H1 (cell line): ENCODE measurements around the gene ROGDI. TPM values are rescaled to one million over a fixed set of nuclear protein-coding genes. Genes with fewer than 3 reads are reported as not detected.

Source experiments
- CTCF ChIA-PET: fragments of 300-600 bp; sonication (Branson Sonifier 250); formaldehyde crosslinking; loops from one replicate; lab custom pipeline; 2021; ENCODE audit not compliant: partially characterized antibody; lab: Charles Lee
- POLR2A ChIA-PET: fragments of 300-600 bp; sonication (Branson Sonifier 250); formaldehyde crosslinking; loops from one replicate; lab custom pipeline; 2021; ENCODE audit warnings: inconsistent platforms; ENCODE audit not compliant: partially characterized antibody; lab: Charles Lee
- DNase-seq, 2 experiments: peaks; one replicate each; pipeline versions ENCODE4 v3.0.0 to v3.0.0-alpha.2; 2010 to 2022; ENCODE audit warnings: low spot score in 2 of 2, low read depth in 1 of 2, mixed read lengths in 1 of 2
- FAIRE-seq: peaks from 2 replicates; lab custom pipeline; 2011; peaks lifted over from hg19 to GRCh38; lab: Jason Lieb, UNC
- H2AFZ ChIP-seq: 2 replicates; pipeline ENCODE4 v1.8.1; 2012; ENCODE audit warnings: low read length, inconsistent platforms
- H2AK5ac ChIP-seq: 2 replicates; pipeline ENCODE4 v1.6.1; 2013; ENCODE audit warnings: low read depth, low read length
- H2BK120ac ChIP-seq: replicated peaks from 2 replicates; pipeline ENCODE3; 2013; ENCODE audit warnings: low read depth, low read length, inconsistent platforms
- H2BK12ac ChIP-seq: 2 replicates; pipeline ENCODE4 v1.6.1; 2013; ENCODE audit warnings: low read depth, low read length
- H2BK15ac ChIP-seq: 2 replicates; pipeline ENCODE4 v1.6.1; 2013; ENCODE audit warnings: low read length
- H2BK20ac ChIP-seq: 2 replicates; pipeline ENCODE4 v1.6.1; 2013; ENCODE audit warnings: low read length
- H2BK5ac ChIP-seq: 2 replicates; pipeline ENCODE4 v1.6.1; 2013; ENCODE audit warnings: low read depth, low read length
- H3K14ac ChIP-seq: 2 replicates; pipeline ENCODE4 v1.6.1; 2013; ENCODE audit warnings: inconsistent platforms; ENCODE audit not compliant: insufficient read length
- H3K18ac ChIP-seq: 2 replicates; pipeline ENCODE4 v1.6.1; 2013; ENCODE audit warnings: low read length; ENCODE audit errors: extremely low read depth
- H3K23ac ChIP-seq: 2 replicates; pipeline ENCODE4 v1.6.1; 2013; ENCODE audit warnings: inconsistent platforms; ENCODE audit not compliant: insufficient read length
- H3K23me2 ChIP-seq: 2 replicates; pipeline ENCODE4 v1.6.1; 2013; ENCODE audit warnings: low read depth, low read length
- H3K27ac ChIP-seq: 2 replicates; pipeline ENCODE4 v1.6.1; 2011; ENCODE audit warnings: low read depth, low read length, inconsistent platforms
- H3K27me3 ChIP-seq, 4 experiments: replicated peaks in 1 of 4; 1 replicate in 1 of 4; 2 replicates in 3 of 4; pipeline versions ENCODE4 v1.6.1 to v1.8.1; 2011 to 2013; ENCODE audit warnings: low read length in 3 of 4, mild to moderate bottlenecking in 3 of 4, inconsistent platforms in 2 of 4, mixed read lengths in 2 of 4, moderate library complexity in 1 of 4; ENCODE audit not compliant: control insufficient read depth in 3 of 4, insufficient read depth in 3 of 4; ENCODE audit errors: extremely low read depth in 1 of 4
- H3K36me3 ChIP-seq, 4 experiments: 2 replicates each; pipeline versions ENCODE4 v1.6.1 to v1.8.1; 2011 to 2013; ENCODE audit warnings: mild to moderate bottlenecking in 4 of 4, low read length in 3 of 4, moderate library complexity in 2 of 4, control low read depth in 1 of 4, inconsistent platforms in 1 of 4; ENCODE audit not compliant: insufficient read depth in 4 of 4, control insufficient read depth in 2 of 4
- H3K4ac ChIP-seq: replicated peaks from 2 replicates; pipeline ENCODE3; 2013; ENCODE audit warnings: low read length, low read depth, mixed read lengths, inconsistent platforms; ENCODE audit not compliant: insufficient read length
- H3K4me1 ChIP-seq, 4 experiments: replicated peaks in 1 of 4; 1 replicate in 1 of 4; 2 replicates in 3 of 4; pipeline versions ENCODE4 v1.6.1 to v1.8.1; 2011 to 2013; ENCODE audit warnings: low read length in 3 of 4, inconsistent platforms in 2 of 4, mixed read lengths in 1 of 4; ENCODE audit not compliant: insufficient read depth in 4 of 4, control insufficient read depth in 3 of 4
- H3K4me2 ChIP-seq, 2 experiments: 2 replicates each; pipeline versions ENCODE4 v1.6.1 to v1.8.1; 2011 to 2013; ENCODE audit warnings: low read depth in 2 of 2, low read length in 2 of 2, control low read depth in 1 of 2, inconsistent platforms in 1 of 2, mild to moderate bottlenecking in 1 of 2; ENCODE audit not compliant: insufficient read depth in 1 of 2
- H3K4me3 ChIP-seq, 4 experiments: fragments of 200-600, 300-600 bp in 1 of 4; sonication (generic), shearing (Covaris generic), sonication (Bioruptor Twin) in 1 of 4; 2 replicates each; pipeline versions ENCODE4 v1.5.1 to v1.8.1; 2011 to 2016; ENCODE audit warnings: low read length in 4 of 4, low read depth in 3 of 4, control low read depth in 2 of 4, inconsistent platforms in 2 of 4, mild to moderate bottlenecking in 2 of 4, mixed read lengths in 1 of 4, moderate library complexity in 1 of 4; ENCODE audit not compliant: insufficient read depth in 2 of 4; ENCODE audit errors: extremely low read depth in 1 of 4
- H3K56ac ChIP-seq: replicated peaks from 2 replicates; pipeline ENCODE3; 2013; ENCODE audit warnings: low read depth, mild to moderate bottlenecking, mixed read lengths, low read length, inconsistent platforms; ENCODE audit not compliant: insufficient read length
- H3K79me1 ChIP-seq: 2 replicates; pipeline ENCODE4 v1.6.1; 2013; ENCODE audit warnings: low read depth, low read length, control low read depth
- H3K79me2 ChIP-seq, 2 experiments: 2 replicates each; pipeline versions ENCODE4 v1.6.1 to v1.8.1; 2012 to 2013; ENCODE audit warnings: low read length in 2 of 2, mild to moderate bottlenecking in 2 of 2, inconsistent platforms in 1 of 2; ENCODE audit not compliant: insufficient read depth in 2 of 2, control insufficient read depth in 1 of 2
- H3K9ac ChIP-seq, 4 experiments: replicated peaks in 1 of 4; 1 replicate in 1 of 4; 2 replicates in 3 of 4; pipeline versions ENCODE4 v1.6.1 to v1.8.1; 2011 to 2013; ENCODE audit warnings: low read depth in 3 of 4, low read length in 3 of 4, control low read depth in 2 of 4, mild to moderate bottlenecking in 2 of 4, moderate library complexity in 2 of 4, inconsistent platforms in 1 of 4; ENCODE audit errors: extremely low read depth in 1 of 4
- H3K9me3 ChIP-seq, 2 experiments: 2 replicates each; pipeline versions ENCODE4 v1.6.1 to v1.8.1; 2012 to 2013; ENCODE audit warnings: mild to moderate bottlenecking in 2 of 2, moderate library complexity in 2 of 2, control low read depth in 1 of 2, inconsistent platforms in 1 of 2, low read depth in 1 of 2, low read length in 1 of 2, mixed read lengths in 1 of 2; ENCODE audit not compliant: insufficient read depth in 2 of 2
- H4K20me1 ChIP-seq, 2 experiments: replicated peaks in 1 of 2; 2 replicates each; pipeline versions ENCODE3 to v1.8.1; 2011 to 2013; ENCODE audit warnings: inconsistent platforms in 2 of 2, low read length in 2 of 2, mild to moderate bottlenecking in 1 of 2; ENCODE audit not compliant: insufficient read depth in 2 of 2, control insufficient read depth in 1 of 2
- H4K5ac ChIP-seq: 2 replicates; pipeline ENCODE4 v1.6.1; 2013; ENCODE audit warnings: low read length, low read depth, mixed read lengths, inconsistent platforms; ENCODE audit not compliant: insufficient read length
- H4K8ac ChIP-seq: 2 replicates; pipeline ENCODE4 v1.8.0; 2013; ENCODE audit warnings: mild to moderate bottlenecking, moderate library complexity, low read length, inconsistent platforms; ENCODE audit not compliant: insufficient read depth; ENCODE audit errors: extremely low read depth
- H4K91ac ChIP-seq: replicated peaks from 2 replicates; pipeline ENCODE3; 2013; ENCODE audit warnings: low read length, mixed read lengths, inconsistent platforms; ENCODE audit not compliant: insufficient read length
- CHD2 ChIP-seq: IDR thresholded peaks from 2 replicates; pipeline ENCODE4 v1.6.1; 2012; ENCODE audit warnings: low read length, improper control_type of control experiment
- E2F6 ChIP-seq: IDR thresholded peaks from 2 replicates; pipeline ENCODE4 v1.6.1; 2012; ENCODE audit warnings: inconsistent platforms
- EGR1 ChIP-seq: IDR thresholded peaks from 2 replicates; pipeline ENCODE4 v1.6.1; 2011; ENCODE audit warnings: low read depth, low read length, borderline replicate concordance
- GABPA ChIP-seq: IDR thresholded peaks from 2 replicates; pipeline ENCODE4 v1.6.1; 2011; ENCODE audit warnings: mild to moderate bottlenecking, low read length, moderate library complexity, borderline replicate concordance; ENCODE audit not compliant: insufficient read depth
- JUN ChIP-seq: IDR thresholded peaks from 2 replicates; pipeline ENCODE4 v1.6.1; 2011; ENCODE audit warnings: low read depth, mild to moderate bottlenecking, improper control_type of control experiment, low read length
- POLR2AphosphoS5 ChIP-seq: IDR thresholded peaks from 2 replicates; pipeline ENCODE4 v1.6.1; 2011; ENCODE audit warnings: low read depth, low read length
- WGBS, 2 experiments: shearing (Covaris generic) in 1 of 2; methylation state at CpG; one replicate each; pipeline versions ENCODE4 v1.1.6 to v1.1.7; 2013 to 2015; ENCODE audit warnings: low lambda C conversion rate in 2 of 2, mixed read lengths in 2 of 2, inconsistent platforms in 1 of 2, low coverage in 1 of 2, missing lambda C conversion rate in 1 of 2; ENCODE audit not compliant: insufficient replicate concordance in 2 of 2, insufficient coverage in 1 of 2, insufficient read length in 1 of 2; ENCODE audit errors: extremely low coverage in 1 of 2, missing lambda C conversion rate in 1 of 2; 5-methylcytosine and 5-hydroxymethylcytosine counted together
- polyA plus RNA-seq, 7 experiments: library from polyadenylated mRNA; depleted of rRNA in 3 of 7; stranded (reverse) in 5 of 7; unstranded in 2 of 7; fragments of >200 nt in 5 of 7; fragments of 200-250 nt in 2 of 7; gene quantifications; 1 replicate in 5 of 7; 2 replicates in 1 of 7; 4 replicates in 1 of 7; pipeline versions ENCODE4 v1.2.1 to v1.2.3, GENCODE V29; 2011 to 2013; ENCODE audit warnings: missing spikeins in 2 of 7, mixed read lengths in 2 of 7
- total RNA-seq: library from RNA; stranded (reverse); fragmentation: NEBNext Ultra II Directional; extraction: Animal tissue kit (Norgen Biotek cat#: 25700); gene quantifications from 2 replicates; pipeline ENCODE4 v1.2.1, GENCODE V29; 2021

ROGDI gene
- total and polyA plus RNA-seq, 2 of the 8 experiments (the other 6 are each of a cell fraction or from before 2014, with no cell fraction given), result 27.4 to 68.4 TPM

DNA sequence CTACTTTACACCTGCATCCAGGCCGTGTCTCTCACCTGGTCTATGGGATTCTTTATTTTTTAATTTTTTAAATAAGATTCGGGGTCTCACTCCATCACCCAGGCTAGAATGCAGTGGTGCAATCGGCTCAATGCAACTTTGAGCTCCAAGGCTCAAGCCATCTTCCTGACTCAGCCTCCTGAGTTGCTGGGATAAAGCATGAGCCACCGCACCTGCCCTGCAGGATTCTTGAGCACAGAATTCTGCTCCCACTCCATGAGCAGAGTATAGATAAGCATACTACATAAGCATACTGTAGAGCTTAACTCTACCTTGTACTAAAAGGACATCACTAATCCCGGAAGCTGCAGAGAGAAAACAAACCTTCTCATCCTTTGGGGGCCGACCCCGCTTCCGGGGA lies 29.2 kb upstream of the ROGDI start:
- H2BK5ac ChIP-seq, result no peak overlapping the region
- no peak overlapping the region for H3K4ac ChIP-seq
- H3K79me2 ChIP-seq, result 0 out of 4 replicates have a peak, but pooled peaks cover 0 to 4% of the 10 kb centered on the region in 2 experiments
- no peak overlapping the region for H4K91ac ChIP-seq
- no peak overlapping the region for H3K18ac ChIP-seq
- ChIA-PET CTCF (interaction anchor here (0.8 to 0.9 kb wide), 2 partner anchors 20 to 124 kb away, joined by 3 read pairs; no protein-coding TSS in a partner anchor), POLR2A (no interaction called here)
- H3K14ac ChIP-seq, result no peak overlapping the region
- no peak overlapping the region for H3K4me2 ChIP-seq
- no peaks in the 10 kb centered on the region for H3K4me1 ChIP-seq
- no peak overlapping the region; the same call in 1 of the 2 replicates for H4K8ac ChIP-seq
- no peak overlapping the region for H3K23ac ChIP-seq
- H3K79me1 ChIP-seq, result peaks cover 4% of the 10 kb centered on the region; the same call in 1 of the 2 replicates
- H2BK12ac ChIP-seq, result no peak overlapping the region
- DNase-seq (no peak), FAIRE-seq (no peak)
- H2BK15ac ChIP-seq, result no peak overlapping the region
- H3K27ac ChIP-seq, result no peak overlapping the region
- H3K9me3 ChIP-seq, result no peaks in the 10 kb centered on the region
- H2AK5ac ChIP-seq, result no peak overlapping the region
- H3K23me2 ChIP-seq, result no peaks in the 10 kb centered on the region
- no peak overlapping the region for H2BK120ac ChIP-seq
- no peak overlapping the region for H3K9ac ChIP-seq
- H3K27me3 ChIP-seq, result no peaks in the 10 kb centered on the region
- H2AFZ ChIP-seq, result no peak overlapping the region
- H4K20me1 ChIP-seq, result peaks cover 2 to 4% of the 10 kb centered on the region in 2 experiments
- TF ChIP-seq E2F6 (no peak), GABPA (no peak), JUN (no peak), CHD2 (no peak), POLR2AphosphoS5 (no peak), EGR1 (no peak)
- H3K4me3 ChIP-seq, result no peak overlapping the region
- no peak overlapping the region for H2BK20ac ChIP-seq
- no peak overlapping the region for H3K56ac ChIP-seq
- peaks cover 27 to 70% (median 49%) of the 10 kb centered on the region in 4 experiments for H3K36me3 ChIP-seq
- no peak overlapping the region for H4K5ac ChIP-seq
- WGBS, 2 experiments, result 97% methylated on average over 8 of the region's 8 CpGs; no CpG with 5 or more reads in 1 of the 2 experiments
